Stomach (tissue), 4 donors: ENCODE measurements around the gene OLIG2.

ENCODE experiments used
- EP300 ChIP-seq: sonication (generic); formaldehyde crosslinking; IDR thresholded peaks from one replicate; pipeline ENCODE4 v1.6.1; 2017; ENCODE audit warnings: antibody characterized with exemption
- POLR2A ChIP-seq, 4 donors: fragments of 450-650 bp; IDR thresholded peaks; one replicate each; pipeline ENCODE4 v1.6.1; 2016; ENCODE audit warnings: antibody characterized with exemption in 4 of 4, control low read depth in 2 of 4, mild to moderate bottlenecking in 1 of 4, moderate library complexity in 1 of 4
- POLR2AphosphoS5 ChIP-seq, 3 donors: sonication (generic); formaldehyde crosslinking; IDR thresholded peaks; one replicate each; pipeline ENCODE4 v1.6.1; 2016; ENCODE audit warnings: antibody characterized with exemption in 3 of 3
- TF ChIP-seq, protein P1 (sequence below), 7 experiments: fragments of 450-650 bp in 4 of 7; fragments of 200-600 bp in 3 of 7; sonication (generic) in 3 of 7; IDR thresholded peaks; one replicate each; pipeline ENCODE4 v1.5.1; 2016 to 2019; ENCODE audit warnings: antibody characterized with exemption in 7 of 7, control low read depth in 2 of 7, mild to moderate bottlenecking in 1 of 7

DNA sequence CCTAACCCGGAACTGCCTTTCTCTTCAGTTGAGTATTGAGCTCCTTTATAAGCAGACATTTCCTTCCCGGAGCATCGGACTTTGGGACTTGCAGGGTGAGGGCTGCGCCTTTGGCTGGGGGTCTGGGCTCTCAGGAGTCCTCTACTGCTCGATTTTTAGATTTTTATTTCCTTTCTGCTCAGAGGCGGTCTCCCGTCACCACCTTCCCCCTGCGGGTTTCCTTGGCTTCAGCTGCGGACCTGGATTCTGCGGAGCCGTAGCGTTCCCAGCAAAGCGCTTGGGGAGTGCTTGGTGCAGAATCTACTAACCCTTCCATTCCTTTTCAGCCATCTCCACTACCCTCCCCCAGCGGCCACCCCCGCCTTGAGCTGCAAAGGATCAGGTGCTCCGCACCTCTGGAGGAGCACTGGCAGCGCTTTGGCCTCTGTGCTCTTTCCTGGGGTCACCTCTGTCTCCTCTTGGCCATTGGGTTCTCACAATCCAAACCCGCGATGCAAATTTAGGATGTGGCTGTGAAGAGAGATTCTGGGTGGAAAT, 3.7 kb downstream of the OLIG2 start:
- no peak for TF ChIP-seq POLR2A (IDR thresholded peaks at IDR 0.05)
- TF ChIP-seq, protein P1, sequence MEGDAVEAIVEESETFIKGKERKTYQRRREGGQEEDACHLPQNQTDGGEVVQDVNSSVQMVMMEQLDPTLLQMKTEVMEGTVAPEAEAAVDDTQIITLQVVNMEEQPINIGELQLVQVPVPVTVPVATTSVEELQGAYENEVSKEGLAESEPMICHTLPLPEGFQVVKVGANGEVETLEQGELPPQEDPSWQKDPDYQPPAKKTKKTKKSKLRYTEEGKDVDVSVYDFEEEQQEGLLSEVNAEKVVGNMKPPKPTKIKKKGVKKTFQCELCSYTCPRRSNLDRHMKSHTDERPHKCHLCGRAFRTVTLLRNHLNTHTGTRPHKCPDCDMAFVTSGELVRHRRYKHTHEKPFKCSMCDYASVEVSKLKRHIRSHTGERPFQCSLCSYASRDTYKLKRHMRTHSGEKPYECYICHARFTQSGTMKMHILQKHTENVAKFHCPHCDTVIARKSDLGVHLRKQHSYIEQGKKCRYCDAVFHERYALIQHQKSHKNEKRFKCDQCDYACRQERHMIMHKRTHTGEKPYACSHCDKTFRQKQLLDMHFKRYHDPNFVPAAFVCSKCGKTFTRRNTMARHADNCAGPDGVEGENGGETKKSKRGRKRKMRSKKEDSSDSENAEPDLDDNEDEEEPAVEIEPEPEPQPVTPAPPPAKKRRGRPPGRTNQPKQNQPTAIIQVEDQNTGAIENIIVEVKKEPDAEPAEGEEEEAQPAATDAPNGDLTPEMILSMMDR (IDR thresholded peaks at IDR 0.05): no peak
- TF ChIP-seq POLR2AphosphoS5 (IDR thresholded peaks at IDR 0.05): no peak
- no peak for TF ChIP-seq EP300
